ENCODE results near the gene ETAA1.
A peak's percentile ranks its signal among the peaks of the same experiment; 100 is the strongest.

ETAA1 gene

GRCh38 chr2:67397143-67397986 lies at the start of gene ETAA1:
ETAA1 (plus strand) TSS chr2:67397333; CDS start chr2:67397449, 116 bp downstream.
- no peak for TF ChIP-seq CTCF (IDR thresholded peaks at IDR 0.05; ENCODE audit: control insufficient read depth, insufficient read depth, low read depth, low read length, missing control alignments)
- DNase-seq (ENCODE audit: low read depth) = peak; percentile 42

DNA sequence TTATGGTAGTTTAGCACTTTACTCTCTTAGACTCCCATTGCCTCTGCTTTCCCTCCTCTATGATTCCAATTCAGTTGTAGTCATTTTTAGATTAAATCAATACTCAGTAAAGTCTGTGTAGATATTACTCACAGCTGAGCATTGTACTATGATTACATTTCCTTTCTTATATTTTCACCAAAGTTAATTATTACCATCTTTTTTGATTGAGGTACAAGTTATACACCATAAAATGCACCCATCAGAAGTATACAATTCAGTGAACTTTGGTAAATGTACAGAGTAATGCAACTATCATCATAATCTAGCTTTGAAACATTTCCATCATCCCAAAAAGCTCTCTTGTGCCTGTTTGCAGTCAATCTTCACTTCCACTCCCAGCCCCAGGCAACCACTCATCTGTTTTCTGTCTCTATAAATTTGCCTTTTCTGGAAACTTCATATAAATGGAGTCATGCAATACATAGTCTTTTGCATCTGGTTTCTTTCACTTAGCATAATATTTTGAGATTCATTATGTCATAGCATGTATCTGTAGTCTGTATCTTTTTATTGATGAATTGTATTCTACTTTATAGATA lies 30.2 kb upstream of the ETAA1 start:
- DNase-seq (ENCODE audit: low read depth) = no peak
- no peak for TF ChIP-seq CTCF (IDR thresholded peaks at IDR 0.05; ENCODE audit: control insufficient read depth, insufficient read depth, low read depth, low read length, missing control alignments)
- no peak overlapping the region for H3K4me3 ChIP-seq (ENCODE audit: control insufficient read depth, low read depth, low read length)

More at GRCh38 chr2:67397143-67397986, at the start of gene ETAA1:
- peak within 1 kb of the TSS; percentile 77 for H3K4me3 ChIP-seq (ENCODE audit: control insufficient read depth, low read depth, low read length)

GRCh38 chr2:67374481-67374880 lies 22.7 kb upstream of the ETAA1 start:
- no peak for TF ChIP-seq CTCF (IDR thresholded peaks at IDR 0.05; ENCODE audit: control insufficient read depth, insufficient read depth, low read depth, low read length, missing control alignments)
- no peak overlapping the region for H3K4me3 ChIP-seq (ENCODE audit: control insufficient read depth, low read depth, low read length)
- DNase-seq (ENCODE audit: low read depth) = no peak

- TF ChIP-seq CTCF (IDR thresholded peaks at IDR 0.05; ENCODE audit: control insufficient read depth, insufficient read depth, low read depth, low read length, missing control alignments) = no peak
- DNase-seq (ENCODE audit: low read depth) = no peak
- no peak overlapping the region for H3K4me3 ChIP-seq (ENCODE audit: control insufficient read depth, low read depth, low read length)
Observed at GRCh38 chr2:67374949-67375348, 22.2 kb upstream of the ETAA1 start.

GRCh38 chr2:67378555-67378954 lies 18.6 kb upstream of the ETAA1 start:
- DNase-seq (ENCODE audit: low read depth) = no peak
- no peak overlapping the region for H3K4me3 ChIP-seq (ENCODE audit: control insufficient read depth, low read depth, low read length)
- no peak for TF ChIP-seq CTCF (IDR thresholded peaks at IDR 0.05; ENCODE audit: control insufficient read depth, insufficient read depth, low read depth, low read length, missing control alignments)

DNA sequence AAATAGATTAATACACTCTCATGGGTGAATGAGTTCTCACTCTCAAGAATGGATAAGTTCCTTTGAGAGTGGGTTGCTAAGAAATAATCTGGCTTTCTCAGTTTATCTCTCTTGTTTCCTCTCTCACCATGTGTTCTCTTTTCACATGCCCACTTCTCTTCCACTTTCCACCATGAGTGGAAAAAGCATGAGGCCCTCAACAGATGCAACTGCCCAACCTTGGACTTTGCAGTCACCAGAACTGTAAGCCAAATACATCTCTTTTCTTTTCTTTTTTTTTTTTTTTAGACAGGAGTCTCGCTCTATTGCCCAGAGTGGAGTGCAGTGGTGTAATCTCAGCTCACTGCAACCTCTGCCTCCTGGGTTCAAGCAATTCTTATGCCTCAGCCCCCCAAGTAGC lies 18.1 kb upstream of the ETAA1 start:
- no peak overlapping the region for H3K4me3 ChIP-seq (ENCODE audit: control insufficient read depth, low read depth, low read length)
- no peak for TF ChIP-seq CTCF (IDR thresholded peaks at IDR 0.05; ENCODE audit: control insufficient read depth, insufficient read depth, low read depth, low read length, missing control alignments)
- no peak for DNase-seq (ENCODE audit: low read depth)
